H1 (cell line): Measurements from ENCODE around the gene XPNPEP2. TPM values are rescaled to one million over a fixed set of nuclear protein-coding genes. Genes with fewer than 3 reads are reported as not detected.

Source experiments
- CTCF ChIA-PET: fragments of 300-600 bp; sonication (Branson Sonifier 250); formaldehyde crosslinking; loops from one replicate; lab custom pipeline; 2021; ENCODE audit not compliant: partially characterized antibody; lab: Charles Lee
- POLR2A ChIA-PET: fragments of 300-600 bp; sonication (Branson Sonifier 250); formaldehyde crosslinking; loops from one replicate; lab custom pipeline; 2021; ENCODE audit warnings: inconsistent platforms; ENCODE audit not compliant: partially characterized antibody; lab: Charles Lee
- DNase-seq, 2 experiments: peaks; one replicate each; pipeline versions ENCODE4 v3.0.0 to v3.0.0-alpha.2; 2010 to 2022; ENCODE audit warnings: low spot score in 2 of 2, low read depth in 1 of 2, mixed read lengths in 1 of 2
- FAIRE-seq: peaks from 2 replicates; lab custom pipeline; 2011; peaks lifted over from hg19 to GRCh38; lab: Jason Lieb, UNC
- H2AFZ ChIP-seq: 2 replicates; pipeline ENCODE4 v1.8.1; 2012; ENCODE audit warnings: low read length, inconsistent platforms
- H2AK5ac ChIP-seq: 2 replicates; pipeline ENCODE4 v1.6.1; 2013; ENCODE audit warnings: low read depth, low read length
- H2BK120ac ChIP-seq: replicated peaks from 2 replicates; pipeline ENCODE3; 2013; ENCODE audit warnings: low read depth, low read length, inconsistent platforms
- H2BK12ac ChIP-seq: 2 replicates; pipeline ENCODE4 v1.6.1; 2013; ENCODE audit warnings: low read depth, low read length
- H2BK15ac ChIP-seq: 2 replicates; pipeline ENCODE4 v1.6.1; 2013; ENCODE audit warnings: low read length
- H2BK20ac ChIP-seq: 2 replicates; pipeline ENCODE4 v1.6.1; 2013; ENCODE audit warnings: low read length
- H2BK5ac ChIP-seq: 2 replicates; pipeline ENCODE4 v1.6.1; 2013; ENCODE audit warnings: low read depth, low read length
- H3K14ac ChIP-seq: 2 replicates; pipeline ENCODE4 v1.6.1; 2013; ENCODE audit warnings: inconsistent platforms; ENCODE audit not compliant: insufficient read length
- H3K18ac ChIP-seq: 2 replicates; pipeline ENCODE4 v1.6.1; 2013; ENCODE audit warnings: low read length; ENCODE audit errors: extremely low read depth
- H3K23ac ChIP-seq: 2 replicates; pipeline ENCODE4 v1.6.1; 2013; ENCODE audit warnings: inconsistent platforms; ENCODE audit not compliant: insufficient read length
- H3K23me2 ChIP-seq: 2 replicates; pipeline ENCODE4 v1.6.1; 2013; ENCODE audit warnings: low read depth, low read length
- H3K27ac ChIP-seq: 2 replicates; pipeline ENCODE4 v1.6.1; 2011; ENCODE audit warnings: low read depth, low read length, inconsistent platforms
- H3K27me3 ChIP-seq, 4 experiments: replicated peaks in 1 of 4; 1 replicate in 1 of 4; 2 replicates in 3 of 4; pipeline versions ENCODE4 v1.6.1 to v1.8.1; 2011 to 2013; ENCODE audit warnings: low read length in 3 of 4, mild to moderate bottlenecking in 3 of 4, inconsistent platforms in 2 of 4, mixed read lengths in 2 of 4, moderate library complexity in 1 of 4; ENCODE audit not compliant: control insufficient read depth in 3 of 4, insufficient read depth in 3 of 4; ENCODE audit errors: extremely low read depth in 1 of 4
- H3K36me3 ChIP-seq, 4 experiments: 2 replicates each; pipeline versions ENCODE4 v1.6.1 to v1.8.1; 2011 to 2013; ENCODE audit warnings: mild to moderate bottlenecking in 4 of 4, low read length in 3 of 4, moderate library complexity in 2 of 4, control low read depth in 1 of 4, inconsistent platforms in 1 of 4; ENCODE audit not compliant: insufficient read depth in 4 of 4, control insufficient read depth in 2 of 4
- H3K4ac ChIP-seq: replicated peaks from 2 replicates; pipeline ENCODE3; 2013; ENCODE audit warnings: low read length, low read depth, mixed read lengths, inconsistent platforms; ENCODE audit not compliant: insufficient read length
- H3K4me1 ChIP-seq, 4 experiments: replicated peaks in 1 of 4; 1 replicate in 1 of 4; 2 replicates in 3 of 4; pipeline versions ENCODE4 v1.6.1 to v1.8.1; 2011 to 2013; ENCODE audit warnings: low read length in 3 of 4, inconsistent platforms in 2 of 4, mixed read lengths in 1 of 4; ENCODE audit not compliant: insufficient read depth in 4 of 4, control insufficient read depth in 3 of 4
- H3K4me2 ChIP-seq, 2 experiments: 2 replicates each; pipeline versions ENCODE4 v1.6.1 to v1.8.1; 2011 to 2013; ENCODE audit warnings: low read depth in 2 of 2, low read length in 2 of 2, control low read depth in 1 of 2, inconsistent platforms in 1 of 2, mild to moderate bottlenecking in 1 of 2; ENCODE audit not compliant: insufficient read depth in 1 of 2
- H3K4me3 ChIP-seq, 4 experiments: fragments of 200-600, 300-600 bp in 1 of 4; sonication (generic), shearing (Covaris generic), sonication (Bioruptor Twin) in 1 of 4; 2 replicates each; pipeline versions ENCODE4 v1.5.1 to v1.8.1; 2011 to 2016; ENCODE audit warnings: low read length in 4 of 4, low read depth in 3 of 4, control low read depth in 2 of 4, inconsistent platforms in 2 of 4, mild to moderate bottlenecking in 2 of 4, mixed read lengths in 1 of 4, moderate library complexity in 1 of 4; ENCODE audit not compliant: insufficient read depth in 2 of 4; ENCODE audit errors: extremely low read depth in 1 of 4
- H3K56ac ChIP-seq: replicated peaks from 2 replicates; pipeline ENCODE3; 2013; ENCODE audit warnings: low read depth, mild to moderate bottlenecking, mixed read lengths, low read length, inconsistent platforms; ENCODE audit not compliant: insufficient read length
- H3K79me1 ChIP-seq: 2 replicates; pipeline ENCODE4 v1.6.1; 2013; ENCODE audit warnings: low read depth, low read length, control low read depth
- H3K79me2 ChIP-seq, 2 experiments: 2 replicates each; pipeline versions ENCODE4 v1.6.1 to v1.8.1; 2012 to 2013; ENCODE audit warnings: low read length in 2 of 2, mild to moderate bottlenecking in 2 of 2, inconsistent platforms in 1 of 2; ENCODE audit not compliant: insufficient read depth in 2 of 2, control insufficient read depth in 1 of 2
- H3K9ac ChIP-seq, 4 experiments: replicated peaks in 1 of 4; 1 replicate in 1 of 4; 2 replicates in 3 of 4; pipeline versions ENCODE4 v1.6.1 to v1.8.1; 2011 to 2013; ENCODE audit warnings: low read depth in 3 of 4, low read length in 3 of 4, control low read depth in 2 of 4, mild to moderate bottlenecking in 2 of 4, moderate library complexity in 2 of 4, inconsistent platforms in 1 of 4; ENCODE audit errors: extremely low read depth in 1 of 4
- H3K9me3 ChIP-seq, 2 experiments: 2 replicates each; pipeline versions ENCODE4 v1.6.1 to v1.8.1; 2012 to 2013; ENCODE audit warnings: mild to moderate bottlenecking in 2 of 2, moderate library complexity in 2 of 2, control low read depth in 1 of 2, inconsistent platforms in 1 of 2, low read depth in 1 of 2, low read length in 1 of 2, mixed read lengths in 1 of 2; ENCODE audit not compliant: insufficient read depth in 2 of 2
- H4K20me1 ChIP-seq, 2 experiments: replicated peaks in 1 of 2; 2 replicates each; pipeline versions ENCODE3 to v1.8.1; 2011 to 2013; ENCODE audit warnings: inconsistent platforms in 2 of 2, low read length in 2 of 2, mild to moderate bottlenecking in 1 of 2; ENCODE audit not compliant: insufficient read depth in 2 of 2, control insufficient read depth in 1 of 2
- H4K5ac ChIP-seq: 2 replicates; pipeline ENCODE4 v1.6.1; 2013; ENCODE audit warnings: low read length, low read depth, mixed read lengths, inconsistent platforms; ENCODE audit not compliant: insufficient read length
- H4K8ac ChIP-seq: 2 replicates; pipeline ENCODE4 v1.8.0; 2013; ENCODE audit warnings: mild to moderate bottlenecking, moderate library complexity, low read length, inconsistent platforms; ENCODE audit not compliant: insufficient read depth; ENCODE audit errors: extremely low read depth
- H4K91ac ChIP-seq: replicated peaks from 2 replicates; pipeline ENCODE3; 2013; ENCODE audit warnings: low read length, mixed read lengths, inconsistent platforms; ENCODE audit not compliant: insufficient read length
- CEBPB ChIP-seq: IDR thresholded peaks from 2 replicates; pipeline ENCODE4 v1.6.1; 2012; ENCODE audit warnings: low read depth, low read length
- EGR1 ChIP-seq: IDR thresholded peaks from 2 replicates; pipeline ENCODE4 v1.6.1; 2011; ENCODE audit warnings: low read depth, low read length, borderline replicate concordance
- HDAC6 ChIP-seq: IDR thresholded peaks from one replicate; pipeline ENCODE4 v1.7.1; 2012; ENCODE audit warnings: low read depth, mild to moderate bottlenecking, inconsistent platforms, low read length, moderate library complexity
- SIRT6 ChIP-seq: IDR thresholded peaks from one replicate; pipeline ENCODE4 v1.7.1; 2012; ENCODE audit warnings: low read length, inconsistent platforms
- TAF1 ChIP-seq: IDR thresholded peaks from 2 replicates; pipeline ENCODE4 v1.6.1; 2011; ENCODE audit warnings: mild to moderate bottlenecking, low read depth, low read length
- WGBS, 2 experiments: shearing (Covaris generic) in 1 of 2; methylation state at CpG; one replicate each; pipeline versions ENCODE4 v1.1.6 to v1.1.7; 2013 to 2015; ENCODE audit warnings: low lambda C conversion rate in 2 of 2, mixed read lengths in 2 of 2, inconsistent platforms in 1 of 2, low coverage in 1 of 2, missing lambda C conversion rate in 1 of 2; ENCODE audit not compliant: insufficient replicate concordance in 2 of 2, insufficient coverage in 1 of 2, insufficient read length in 1 of 2; ENCODE audit errors: extremely low coverage in 1 of 2, missing lambda C conversion rate in 1 of 2; 5-methylcytosine and 5-hydroxymethylcytosine counted together
- long read RNA-seq, 2 experiments: library from RNA in 1 of 2; library from capped mRNA in 1 of 2; stranded (forward); transcript quantifications; one replicate each; pipeline ENCODE4 v2.0.0, GENCODE V29; 2021; ENCODE audit warnings: inconsistent platforms in 1 of 2
- polyA minus RNA-seq, 3 experiments: library from RNA; depleted of rRNA, polyadenylated mRNA; stranded (reverse); fragments of >200 nt; gene quantifications; 1 replicate in 2 of 3; 2 replicates in 1 of 3; pipeline ENCODE4 v1.2.3, GENCODE V29; 2011
- polyA plus RNA-seq, 7 experiments: library from polyadenylated mRNA; depleted of rRNA in 3 of 7; stranded (reverse) in 5 of 7; unstranded in 2 of 7; fragments of >200 nt in 5 of 7; fragments of 200-250 nt in 2 of 7; gene quantifications; 1 replicate in 5 of 7; 2 replicates in 1 of 7; 4 replicates in 1 of 7; pipeline versions ENCODE4 v1.2.1 to v1.2.3, GENCODE V29; 2011 to 2013; ENCODE audit warnings: missing spikeins in 2 of 7, mixed read lengths in 2 of 7
- total RNA-seq: library from RNA; stranded (reverse); fragmentation: NEBNext Ultra II Directional; extraction: Animal tissue kit (Norgen Biotek cat#: 25700); gene quantifications from 2 replicates; pipeline ENCODE4 v1.2.1, GENCODE V29; 2021
- TF ChIP-seq, protein P1 (sequence below): IDR thresholded peaks from 2 replicates; pipeline ENCODE4 v1.6.1; 2012; ENCODE audit warnings: inconsistent platforms

The XPNPEP2 gene, protein sequence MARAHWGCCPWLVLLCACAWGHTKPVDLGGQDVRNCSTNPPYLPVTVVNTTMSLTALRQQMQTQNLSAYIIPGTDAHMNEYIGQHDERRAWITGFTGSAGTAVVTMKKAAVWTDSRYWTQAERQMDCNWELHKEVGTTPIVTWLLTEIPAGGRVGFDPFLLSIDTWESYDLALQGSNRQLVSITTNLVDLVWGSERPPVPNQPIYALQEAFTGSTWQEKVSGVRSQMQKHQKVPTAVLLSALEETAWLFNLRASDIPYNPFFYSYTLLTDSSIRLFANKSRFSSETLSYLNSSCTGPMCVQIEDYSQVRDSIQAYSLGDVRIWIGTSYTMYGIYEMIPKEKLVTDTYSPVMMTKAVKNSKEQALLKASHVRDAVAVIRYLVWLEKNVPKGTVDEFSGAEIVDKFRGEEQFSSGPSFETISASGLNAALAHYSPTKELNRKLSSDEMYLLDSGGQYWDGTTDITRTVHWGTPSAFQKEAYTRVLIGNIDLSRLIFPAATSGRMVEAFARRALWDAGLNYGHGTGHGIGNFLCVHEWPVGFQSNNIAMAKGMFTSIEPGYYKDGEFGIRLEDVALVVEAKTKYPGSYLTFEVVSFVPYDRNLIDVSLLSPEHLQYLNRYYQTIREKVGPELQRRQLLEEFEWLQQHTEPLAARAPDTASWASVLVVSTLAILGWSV
- total RNA-seq (0.25 TPM in 1 of 2 replicates, not detected in the other), polyA plus RNA-seq (2011; rRNA removed) (0.14 and 0.27 TPM in 2 replicates), polyA minus RNA-seq (2011; rRNA and poly(A)+ RNA removed) (0.13 and 0.27 TPM in 2 replicates)
- 0.10 TPM for polyA plus RNA-seq (2011; cell fraction: cytosol; rRNA removed)
- polyA plus RNA-seq (2011; cell fraction: nucleus; rRNA removed), result 0.14 TPM
- polyA plus RNA-seq (2012, experiment 1 of 2), result 0.12 to 0.24 TPM (median 0.13 TPM) in 3 of 4 replicates, not detected in the other
- not detected for polyA plus RNA-seq (2012, experiment 2 of 2)
- 0.08 TPM for polyA plus RNA-seq (2013, experiment 1 of 2)
- polyA plus RNA-seq (2013, experiment 2 of 2), result 0.06 TPM
- not detected for polyA minus RNA-seq (2011; cell fraction: cytosol; rRNA and poly(A)+ RNA removed)
- not detected for polyA minus RNA-seq (2011; cell fraction: nucleus; rRNA and poly(A)+ RNA removed)
- long read RNA-seq, experiment 1, result 0 reads
- long read RNA-seq, experiment 2, result 0 reads

DNA sequence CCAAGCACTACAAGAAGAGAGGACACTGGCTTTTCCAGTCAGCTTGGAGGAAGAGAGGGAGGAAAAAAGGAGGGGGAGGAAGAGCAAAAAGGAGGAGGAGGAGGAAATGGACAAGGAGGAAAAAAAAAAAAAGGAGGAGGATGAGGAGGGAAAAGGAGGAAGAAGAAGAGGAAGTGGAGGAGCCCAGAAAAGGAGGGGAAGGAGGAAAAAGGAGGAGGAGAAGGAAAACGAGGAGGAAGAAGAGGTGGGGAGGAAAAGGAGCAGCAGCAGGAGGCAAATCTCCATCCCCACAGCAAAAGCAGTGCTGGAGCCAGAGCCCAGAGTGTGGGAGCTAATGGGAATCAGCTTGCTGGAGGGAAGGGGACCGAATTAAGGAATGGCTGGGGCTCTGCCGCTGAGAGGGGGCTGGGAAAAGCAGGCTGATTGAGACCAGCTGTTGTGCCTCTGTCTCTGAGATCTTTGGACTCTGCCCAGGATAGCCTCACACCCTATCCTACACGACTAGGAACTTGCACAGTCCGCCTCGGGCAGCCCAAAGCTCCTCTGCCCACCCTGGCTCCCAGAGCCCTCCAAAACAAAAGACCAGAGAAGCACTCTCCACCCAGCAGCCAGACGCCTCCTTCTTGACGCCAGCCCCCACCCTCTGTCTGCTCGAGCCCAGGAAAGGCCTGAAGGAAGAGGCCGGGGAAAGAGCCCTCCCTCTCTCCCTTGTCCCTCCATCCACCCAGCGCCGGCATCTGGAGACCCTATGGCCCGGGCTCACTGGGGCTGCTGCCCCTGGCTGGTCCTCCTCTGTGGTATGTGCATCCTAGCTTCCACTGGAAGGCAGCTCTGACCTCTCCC is at the start of gene XPNPEP2:
XPNPEP2 (plus strand) TSS at position 514 of the 843 bp plus-strand sequence; CDS start at position 749, 235 bp downstream.
- no peaks in the 10 kb centered on the region for H3K9me3 ChIP-seq
- no peak for DNase-seq
- H3K27me3 ChIP-seq, result no peaks in the 10 kb centered on the region; a peak in 1 of 7 replicates
- no peak within 1 kb of the TSS for H3K56ac ChIP-seq
- H2BK15ac ChIP-seq, result no peak within 1 kb of the TSS
- no peak within 1 kb of the TSS for H2BK120ac ChIP-seq
- H2BK20ac ChIP-seq, result no peak within 1 kb of the TSS
- no peak within 1 kb of the TSS for H4K5ac ChIP-seq
- H2AK5ac ChIP-seq, result no peak within 1 kb of the TSS
- H3K27ac ChIP-seq, result no peak within 1 kb of the TSS
- no peaks in the 10 kb centered on the region for H3K23me2 ChIP-seq
- H3K4me3 ChIP-seq, result no peak within 1 kb of the TSS
- H2AFZ ChIP-seq, result peak within 1 kb of the TSS; percentile 62; the same call in 1 of the 2 replicates
- FAIRE-seq, result no peak
- no peak within 1 kb of the TSS for H3K4ac ChIP-seq
- CTCF ChIA-PET, result interaction anchor here (0.6 to 1.9 kb wide), 7 partner anchors 10 to 694 kb away, joined by 3 to 8 read pairs (median 3); no protein-coding TSS in a partner anchor
- WGBS, 2 experiments, result 51% methylated on average over 9 of the region's 13 CpGs; no CpG with 5 or more reads in 1 of the 2 experiments
- POLR2A ChIA-PET, result no interaction called here
- no peak within 1 kb of the TSS; the same call in 1 of the 2 replicates for H4K8ac ChIP-seq
- H3K9ac ChIP-seq, result no peak within 1 kb of the TSS
- no peaks in the 10 kb centered on the region for H3K79me1 ChIP-seq
- H3K4me2 ChIP-seq, result peak within 1 kb of the TSS in 1 of 2 experiments; percentile 34; a peak in 2 of 4 replicates
- H3K79me2 ChIP-seq, result no peaks in the 10 kb centered on the region
- H3K4me1 ChIP-seq, result peaks cover 0 to 10% (median 4%) of the 10 kb centered on the region in 4 experiments; a peak in 4 of 7 replicates
- peak within 1 kb of the TSS; percentile 88 for H4K91ac ChIP-seq
- no peak within 1 kb of the TSS for H2BK5ac ChIP-seq
- peak within 1 kb of the TSS; percentile 60; the same call in 1 of the 2 replicates for H2BK12ac ChIP-seq
- no peaks in the 10 kb centered on the region for H4K20me1 ChIP-seq
- H3K14ac ChIP-seq, result no peak within 1 kb of the TSS
- H3K23ac ChIP-seq, result no peak within 1 kb of the TSS
- H3K36me3 ChIP-seq, result no peaks in the 10 kb centered on the region
- H3K18ac ChIP-seq, result peak within 1 kb of the TSS; percentile 32
- TF ChIP-seq SIRT6, result no peak
- TF ChIP-seq CEBPB, result no peak
- no peak for TF ChIP-seq TAF1
- no peak for TF ChIP-seq EGR1
- TF ChIP-seq, protein P1, sequence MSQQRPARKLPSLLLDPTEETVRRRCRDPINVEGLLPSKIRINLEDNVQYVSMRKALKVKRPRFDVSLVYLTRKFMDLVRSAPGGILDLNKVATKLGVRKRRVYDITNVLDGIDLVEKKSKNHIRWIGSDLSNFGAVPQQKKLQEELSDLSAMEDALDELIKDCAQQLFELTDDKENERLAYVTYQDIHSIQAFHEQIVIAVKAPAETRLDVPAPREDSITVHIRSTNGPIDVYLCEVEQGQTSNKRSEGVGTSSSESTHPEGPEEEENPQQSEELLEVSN, result no peak
- TF ChIP-seq HDAC6, result no peak
